Osteoblast (primary cell): ENCODE measurements around the gene TET2. TPM values are rescaled to one million over a fixed set of nuclear protein-coding genes. Genes with fewer than 3 reads are reported as not detected.

ENCODE experiments used
- DNase-seq: peaks from one replicate; pipeline ENCODE4 v3.0.0; 2011; ENCODE audit warnings: low spot score, mixed read lengths; ENCODE audit not compliant: insufficient read length; ENCODE audit errors: missing footprints
- H2AFZ ChIP-seq: 2 replicates; pipeline ENCODE4 v1.6.0; 2011; ENCODE audit warnings: mild to moderate bottlenecking, low read length
- H3K27ac ChIP-seq: 2 replicates; pipeline ENCODE4 v1.5.1; 2011; ENCODE audit warnings: mild to moderate bottlenecking, low read depth, low read length, moderate library complexity
- H3K27me3 ChIP-seq: 2 replicates; pipeline ENCODE4 v1.6.0; 2012; ENCODE audit warnings: mild to moderate bottlenecking, control low read depth, inconsistent platforms, low read length, moderate library complexity; ENCODE audit not compliant: insufficient read depth
- H3K36me3 ChIP-seq: 2 replicates; pipeline ENCODE4 v1.5.1; 2011; ENCODE audit warnings: mild to moderate bottlenecking, low read length, control low read depth, moderate library complexity; ENCODE audit not compliant: insufficient read depth
- H3K4me1 ChIP-seq: 2 replicates; pipeline ENCODE4 v1.5.1; 2011; ENCODE audit warnings: mild to moderate bottlenecking, low read length, control low read depth, moderate library complexity; ENCODE audit not compliant: insufficient read depth
- H3K4me2 ChIP-seq: 2 replicates; pipeline ENCODE4 v1.6.0; 2011; ENCODE audit warnings: mild to moderate bottlenecking, low read length; ENCODE audit not compliant: insufficient read depth
- H3K4me3 ChIP-seq: fragments of 200-600 bp; sonication (generic); 3 replicates; pipeline ENCODE4 v1.5.1; 2012; ENCODE audit warnings: mild to moderate bottlenecking, low read length, inconsistent platforms; ENCODE audit not compliant: insufficient read depth
- H3K79me2 ChIP-seq: 2 replicates; pipeline ENCODE4 v1.6.0; 2012; ENCODE audit warnings: mild to moderate bottlenecking, low read length, control low read depth, inconsistent platforms; ENCODE audit not compliant: insufficient read depth
- H3K9me3 ChIP-seq: 2 replicates; pipeline ENCODE4 v1.5.1; 2011; ENCODE audit warnings: low read depth, low read length, control low read depth
- H4K20me1 ChIP-seq: 2 replicates; pipeline ENCODE4 v1.6.0; 2012; ENCODE audit warnings: mild to moderate bottlenecking, low read length, control low read depth; ENCODE audit not compliant: insufficient read depth
- CTCF ChIP-seq: IDR thresholded peaks from 2 replicates; pipeline ENCODE4 v1.5.1; 2011; ENCODE audit warnings: mild to moderate bottlenecking, low read depth, low read length, moderate library complexity; ENCODE audit errors: extremely low read depth
- total RNA-seq: library from RNA; depleted of rRNA; stranded (reverse); fragments of >200 nt; gene quantifications from 2 replicates; pipeline ENCODE4 v1.2.3, GENCODE V29; 2012

TET2 gene
- total RNA-seq, 1 donor = 15.9 TPM

GRCh38 chr4:105108971-105109370, 37.7 kb upstream of the TET2 start:
- no peak for TF ChIP-seq CTCF
- H3K79me2 ChIP-seq = no peaks in the 10 kb centered on the region

GRCh38 chr4:105112274-105112673, 34.4 kb upstream of the TET2 start:
- Histone ChIP-seq H3K79me2 (no peaks in the 10 kb centered on the region), H3K4me2 (no peak overlapping the region), H3K4me1 (no peaks in the 10 kb centered on the region), H3K9me3 (no peaks in the 10 kb centered on the region), H2AFZ (no peak overlapping the region), H3K4me3 (no peak overlapping the region), H3K27ac (no peak overlapping the region), H3K36me3 (no peaks in the 10 kb centered on the region), H3K27me3 (no peaks in the 10 kb centered on the region), H4K20me1 (no peaks in the 10 kb centered on the region)
- DNase-seq = no peak
- TF ChIP-seq CTCF = no peak

More at GRCh38 chr4:105108971-105109370, 37.7 kb upstream of the TET2 start:
- H3K27ac ChIP-seq = no peak overlapping the region
- no peak overlapping the region for H3K4me2 ChIP-seq
- no peak for DNase-seq
- no peaks in the 10 kb centered on the region for H3K4me1 ChIP-seq
- H3K27me3 ChIP-seq = no peaks in the 10 kb centered on the region
- H4K20me1 ChIP-seq = no peaks in the 10 kb centered on the region
- H2AFZ ChIP-seq = no peak overlapping the region
- no peaks in the 10 kb centered on the region for H3K36me3 ChIP-seq
- no peaks in the 10 kb centered on the region for H3K9me3 ChIP-seq
- no peak overlapping the region for H3K4me3 ChIP-seq

GRCh38 chr4:105113800-105114199, 32.9 kb upstream of the TET2 start:
- no peak overlapping the region for H2AFZ ChIP-seq
- TF ChIP-seq CTCF = no peak
- no peaks in the 10 kb centered on the region for H3K9me3 ChIP-seq
- H3K4me3 ChIP-seq = no peak overlapping the region
- H3K27me3 ChIP-seq = no peaks in the 10 kb centered on the region
- H4K20me1 ChIP-seq = no peaks in the 10 kb centered on the region
- no peaks in the 10 kb centered on the region for H3K79me2 ChIP-seq
- no peaks in the 10 kb centered on the region for H3K36me3 ChIP-seq
- no peak overlapping the region for H3K4me2 ChIP-seq
- no peak overlapping the region for H3K27ac ChIP-seq
- DNase-seq = no peak
- H3K4me1 ChIP-seq = no peaks in the 10 kb centered on the region

GRCh38 chr4:105116616-105117319, 29.9 kb upstream of the TET2 start:
- H3K4me1 ChIP-seq = no peaks in the 10 kb centered on the region

More at GRCh38 chr4:105116616-105117319, 29.9 kb upstream of the TET2 start:
- no peak overlapping the region for H2AFZ ChIP-seq
- no peak for DNase-seq
- no peak overlapping the region for H3K4me3 ChIP-seq
- no peaks in the 10 kb centered on the region for H3K79me2 ChIP-seq
- H3K9me3 ChIP-seq = no peaks in the 10 kb centered on the region
- no peaks in the 10 kb centered on the region for H3K36me3 ChIP-seq
- no peak for TF ChIP-seq CTCF
- H4K20me1 ChIP-seq = no peaks in the 10 kb centered on the region
- H3K27me3 ChIP-seq = no peaks in the 10 kb centered on the region
- no peak overlapping the region for H3K27ac ChIP-seq
- H3K4me2 ChIP-seq = no peak overlapping the region
